GM18868 (cell line): ENCODE measurements around the gene DNAJA4.

ENCODE experiments used
- ATAC-seq: cut with Tn5 transposase; IDR thresholded peaks from one replicate; pipeline ENCODE4 v1.9.1; 2021; ENCODE audit warnings: mild to moderate bottlenecking, moderate library complexity; ENCODE audit not compliant: unreplicated experiment

The DNAJA4 gene

DNA sequence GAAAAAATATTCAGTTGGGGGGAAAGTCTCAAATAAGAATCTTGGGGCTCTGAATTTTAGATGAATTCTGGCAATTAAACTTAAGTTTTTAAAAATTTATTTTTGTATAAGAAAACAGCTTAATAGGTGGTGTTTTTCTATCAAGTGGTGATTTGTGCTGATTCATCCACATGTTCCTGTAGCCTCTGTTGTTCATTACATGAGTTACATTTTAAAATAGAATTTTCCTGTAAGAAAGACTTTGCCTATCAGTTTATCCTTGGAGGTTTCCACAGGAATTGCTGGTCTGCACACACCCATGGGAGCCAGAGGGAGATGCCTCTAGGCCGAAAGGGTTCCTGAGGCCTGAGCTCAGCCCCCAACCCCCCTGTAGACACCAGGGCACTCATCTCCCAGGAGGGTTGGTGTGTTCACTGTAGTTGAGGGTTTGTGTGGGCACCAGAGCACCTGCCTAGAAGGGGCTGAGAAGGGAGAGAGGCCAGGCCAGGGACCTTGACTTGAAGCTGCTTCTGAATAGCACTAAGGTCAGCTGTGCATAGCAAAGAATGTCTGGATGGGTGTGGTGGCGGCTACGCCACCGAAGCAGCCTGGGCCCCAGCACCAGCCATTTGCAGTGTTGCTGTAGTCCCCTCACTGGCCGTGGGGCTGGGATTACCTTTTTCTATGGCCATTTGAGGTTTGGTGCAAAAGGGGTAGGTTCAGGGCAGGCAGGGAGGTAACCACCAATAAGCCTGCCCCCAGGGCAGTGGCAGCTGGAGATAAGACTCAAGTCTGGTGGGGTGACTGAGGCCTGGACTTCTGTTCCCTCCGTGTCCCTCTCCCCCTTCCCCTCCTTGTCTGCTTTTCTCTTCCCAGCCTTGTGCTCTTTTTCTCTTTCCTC is 11.9 kb downstream of the DNAJA4 start:
- ATAC-seq: no peak

DNA sequence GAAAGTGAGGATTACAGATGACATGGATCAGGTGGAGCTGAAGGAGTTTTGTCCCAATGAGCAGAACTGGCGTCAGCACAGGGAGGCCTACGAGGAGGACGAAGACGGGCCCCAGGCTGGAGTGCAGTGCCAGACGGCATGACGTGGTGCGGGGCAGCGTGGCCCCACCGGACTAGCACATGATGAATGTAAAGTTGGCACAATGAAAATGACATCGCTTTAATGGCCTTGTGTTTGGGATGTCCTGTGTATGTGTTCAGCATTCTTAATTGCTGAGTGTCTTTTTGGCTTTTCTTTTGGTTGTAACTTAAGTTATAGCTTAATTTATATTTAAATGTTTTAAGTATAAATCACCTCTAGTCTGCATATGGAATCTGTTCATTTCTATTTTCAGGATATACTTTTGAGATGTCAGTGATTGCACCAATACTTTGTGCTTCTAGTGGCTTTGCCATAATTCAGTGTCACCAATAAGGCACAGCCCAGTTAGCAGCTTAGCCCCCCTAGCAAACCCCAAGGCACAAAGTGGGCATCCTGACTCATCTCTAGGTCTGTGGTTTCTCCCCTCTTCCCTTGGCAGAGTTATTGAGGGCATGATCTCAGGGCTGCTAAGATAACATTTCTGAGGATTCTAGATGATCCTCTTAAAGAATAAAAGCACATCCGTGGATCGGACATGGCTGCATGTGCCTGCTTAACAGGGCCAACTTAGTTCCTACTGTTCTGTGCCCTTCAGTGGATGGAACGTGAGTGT is 16.1 kb downstream of the DNAJA4 start:
- ATAC-seq: no peak

DNA sequence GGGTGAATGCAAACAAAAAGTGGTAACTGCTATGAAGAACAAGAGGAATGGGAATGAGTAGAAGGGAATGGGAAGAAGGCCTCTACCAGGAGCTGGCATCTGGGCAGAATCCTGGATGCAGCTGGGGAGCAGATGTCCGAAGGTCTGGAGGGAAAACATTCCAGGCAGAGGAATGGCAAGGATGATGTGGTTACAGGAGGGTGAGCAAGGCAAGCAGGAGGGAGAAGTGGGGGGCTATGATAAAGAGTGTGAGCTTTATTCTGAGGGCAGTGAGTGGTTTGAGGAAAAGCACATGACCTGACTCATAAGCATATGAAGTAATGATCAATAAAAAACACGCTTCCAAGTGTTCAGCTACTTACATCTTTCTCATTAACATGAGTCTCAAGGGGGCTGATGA is 18.0 kb downstream of the DNAJA4 start:
- no peak for ATAC-seq

DNA sequence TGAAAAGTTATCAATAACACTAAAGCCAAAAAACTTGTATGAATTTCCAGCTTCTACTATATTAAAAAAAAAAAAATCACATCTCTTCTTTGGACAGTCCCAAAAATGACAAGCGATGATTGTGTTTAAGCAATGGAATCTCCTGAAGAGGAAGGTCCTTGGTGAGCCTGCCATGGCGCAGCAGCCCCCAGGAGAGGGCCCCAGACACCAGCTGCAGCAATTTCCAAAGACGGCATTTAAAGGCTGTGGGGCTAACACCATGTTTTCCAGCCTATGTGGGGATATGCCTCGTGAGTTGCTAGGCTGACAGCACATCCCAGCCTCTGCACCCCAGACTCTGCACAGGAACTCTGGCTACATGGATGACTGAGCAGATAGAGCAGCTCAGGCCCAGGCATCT is 20.4 kb downstream of the DNAJA4 start:
- no peak for ATAC-seq

DNA sequence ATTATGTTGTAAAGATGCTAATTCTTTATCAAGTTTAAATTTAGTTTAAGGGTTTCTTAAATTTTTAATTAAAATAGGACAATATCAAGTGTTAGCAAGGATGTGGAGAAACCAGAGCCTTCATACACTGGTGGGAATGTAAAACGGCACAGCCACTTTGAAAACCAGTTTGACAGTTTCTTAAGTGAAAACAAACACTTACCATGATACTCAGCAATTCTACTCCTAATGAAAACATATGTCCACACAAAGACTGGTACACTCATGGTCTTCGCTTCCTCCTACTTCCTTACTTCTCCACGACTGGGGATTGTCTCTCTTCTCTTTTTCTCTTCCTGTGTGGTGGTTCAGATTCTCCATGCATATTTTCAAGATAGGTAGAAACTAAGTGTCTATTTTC is 25.9 kb downstream of the DNAJA4 start:
- ATAC-seq: no peak

DNA sequence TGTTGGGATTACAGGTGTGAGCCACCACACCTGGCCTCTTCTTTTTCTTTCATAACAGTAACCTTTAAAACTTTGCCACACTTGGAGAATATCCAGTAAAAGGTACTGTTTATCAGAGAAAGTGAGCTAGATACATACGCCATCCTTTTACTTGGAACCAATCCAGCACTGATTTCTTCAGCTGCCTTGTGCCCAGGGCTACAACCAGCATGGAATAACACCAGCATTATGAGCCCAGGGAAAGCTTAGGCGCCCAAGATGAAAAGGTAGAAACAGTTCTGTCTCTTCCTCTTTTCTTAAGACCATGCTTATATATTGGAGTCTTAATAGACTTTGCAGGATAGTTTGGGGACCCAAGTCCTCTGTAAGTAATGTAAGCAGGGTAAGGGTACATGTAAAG is 26.7 kb downstream of the DNAJA4 start:
- ATAC-seq: no peak

DNA sequence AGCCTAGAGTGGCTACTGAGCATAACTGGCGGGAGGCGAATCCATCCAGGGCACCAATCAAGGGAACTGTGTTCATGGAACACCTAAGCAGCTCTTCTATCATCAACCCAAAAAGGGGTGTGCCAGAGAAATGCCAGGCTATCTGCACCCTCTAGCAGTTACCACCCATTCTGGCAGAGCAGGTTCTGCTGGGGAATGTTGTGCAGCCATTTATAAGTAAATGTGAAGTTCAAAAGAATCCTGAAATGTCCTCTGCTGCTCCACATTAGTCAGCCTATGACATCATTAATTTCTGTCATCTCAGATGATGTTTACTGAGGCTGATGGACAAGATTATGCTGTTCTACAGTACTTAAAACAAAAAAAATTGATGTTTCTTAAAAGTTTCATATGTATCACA is 27.3 kb downstream of the DNAJA4 start:
- no peak for ATAC-seq

DNA sequence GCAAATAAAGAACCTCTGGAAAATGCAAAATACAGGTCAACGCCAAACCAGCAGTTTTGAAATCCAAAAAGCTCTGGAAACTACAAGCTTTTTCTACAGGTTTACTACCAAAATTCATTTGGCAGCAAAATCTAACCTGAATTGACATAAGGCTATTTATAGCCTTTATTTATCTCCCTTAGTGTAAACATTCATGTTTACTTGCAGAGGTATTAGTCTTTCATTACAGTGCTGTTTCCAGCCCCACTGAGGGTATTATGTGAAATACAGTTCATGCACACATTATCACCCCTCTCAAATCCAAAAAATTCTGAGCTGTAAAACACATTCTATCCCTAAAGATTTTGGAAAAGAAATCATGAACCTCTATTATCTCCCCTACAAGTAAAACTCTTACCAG is 27.9 kb downstream of the DNAJA4 start:
- ATAC-seq: no peak

DNA sequence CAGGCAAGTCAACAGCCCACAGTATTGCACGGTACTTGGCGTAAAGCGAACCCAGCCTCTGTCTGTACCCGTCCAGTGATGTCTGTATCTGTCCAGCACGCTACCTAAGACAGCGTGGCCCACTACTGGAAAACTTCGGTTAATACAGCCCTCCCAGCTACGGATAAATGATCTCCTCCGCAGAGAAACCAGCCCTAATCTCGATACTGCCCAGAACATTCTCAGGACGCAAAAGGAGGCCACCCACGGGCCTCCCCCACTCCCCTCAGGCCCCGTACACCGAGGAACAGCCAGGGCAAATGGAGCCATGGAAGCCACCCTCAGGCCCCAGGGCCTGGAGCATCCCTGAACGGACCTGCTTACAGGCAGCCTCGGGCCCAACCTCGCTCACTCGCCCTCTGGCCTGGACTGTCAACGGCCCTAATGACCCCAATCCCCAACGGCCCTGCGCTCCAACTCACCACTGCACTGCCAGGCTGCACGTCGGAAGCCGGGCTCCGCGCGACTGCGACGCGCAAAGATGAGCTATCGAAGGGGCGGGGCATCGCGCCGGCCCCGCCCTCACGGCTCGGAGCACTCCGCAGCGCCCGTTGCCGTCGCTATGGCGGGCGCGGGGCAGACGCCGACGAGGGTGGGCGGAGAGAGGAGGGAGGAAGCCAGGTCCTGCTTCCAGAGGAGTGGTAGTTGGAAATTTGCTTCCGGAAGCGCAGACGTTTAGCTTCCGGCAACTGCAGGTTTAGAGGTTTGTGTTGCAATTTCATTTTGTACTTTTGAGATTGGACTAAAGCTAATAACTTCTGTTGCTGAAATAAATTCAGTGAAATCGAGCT is 35.0 kb downstream of the DNAJA4 start, which contains the start of gene SKIC8:
SKIC8 (minus strand) TSS at position 509 of the 830 bp plus-strand sequence. CDS start 3,923 bp downstream, outside the sequence.
- peak; percentile 81 for ATAC-seq

DNA sequence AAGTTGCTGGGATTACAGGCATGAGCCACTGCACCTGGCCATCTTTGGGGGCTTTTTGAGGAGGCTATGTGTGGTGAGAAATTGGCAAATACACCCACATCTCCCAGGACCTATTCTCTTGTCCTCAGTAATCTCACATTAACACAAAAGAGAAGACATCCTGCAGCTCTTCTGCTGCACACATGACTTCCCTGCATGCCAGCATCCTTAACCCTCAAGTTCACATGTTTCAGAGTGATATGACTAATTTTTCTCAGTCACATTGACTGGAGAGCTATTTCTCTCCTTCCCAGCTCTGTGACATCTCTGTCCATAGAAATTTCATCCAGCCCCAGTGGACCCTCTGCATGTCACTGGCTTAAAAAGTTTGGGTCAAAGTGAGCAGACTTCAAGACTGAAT is 37.0 kb downstream of the DNAJA4 start:
- ATAC-seq: no peak

DNA sequence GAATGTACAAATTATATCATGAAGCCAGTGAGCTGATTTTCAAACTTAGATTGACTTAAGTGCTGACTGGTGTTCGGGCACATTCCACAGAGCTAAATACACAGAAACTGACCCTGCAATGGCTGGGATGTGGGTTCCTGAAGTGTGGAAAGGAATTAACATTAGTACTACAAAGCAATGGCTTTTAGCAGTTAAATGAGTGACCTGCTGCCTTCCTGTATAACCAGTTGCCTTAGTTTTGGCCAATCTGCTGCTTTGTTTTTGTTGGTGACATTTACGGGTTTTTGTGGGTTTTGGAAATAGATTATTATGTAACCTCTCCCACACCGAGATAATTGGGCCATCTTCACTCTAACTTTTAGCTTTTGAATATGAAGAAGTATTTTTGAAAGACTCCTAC is 37.5 kb downstream of the DNAJA4 start:
- ATAC-seq: no peak

DNA sequence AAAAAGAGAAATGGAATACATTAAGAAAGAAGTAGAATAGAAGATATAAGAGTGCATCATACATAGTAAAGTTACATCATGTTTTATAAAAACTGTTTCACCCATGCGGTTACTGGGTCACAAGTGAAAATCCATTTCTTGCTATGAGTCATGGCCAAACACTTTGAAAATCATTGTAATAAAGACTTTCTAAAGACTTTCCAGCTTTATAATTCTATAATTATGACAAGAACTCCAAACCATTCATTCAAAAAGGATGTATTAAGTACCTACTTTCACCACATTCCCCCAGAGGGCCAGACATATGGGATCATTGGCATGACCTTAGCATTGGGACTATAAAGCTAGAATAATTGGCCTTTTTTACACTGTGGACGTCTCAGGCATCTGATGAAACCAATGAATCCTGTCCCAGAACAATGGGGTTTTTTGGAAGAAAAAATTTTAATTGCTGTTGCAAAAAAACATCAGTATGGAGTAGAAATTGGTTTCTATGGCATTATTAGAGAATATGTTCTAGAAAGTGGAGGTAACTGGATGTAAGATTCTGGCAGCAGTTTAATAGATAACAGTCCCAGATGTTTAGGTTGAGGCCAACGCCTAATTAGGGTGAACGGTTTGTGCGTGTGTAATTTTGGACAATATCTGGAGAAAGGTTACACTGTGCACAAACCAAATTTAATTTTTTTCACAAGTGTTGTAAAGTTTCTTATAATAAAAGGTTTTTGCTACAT is 38.4 kb downstream of the DNAJA4 start:
- ATAC-seq: no peak

DNA sequence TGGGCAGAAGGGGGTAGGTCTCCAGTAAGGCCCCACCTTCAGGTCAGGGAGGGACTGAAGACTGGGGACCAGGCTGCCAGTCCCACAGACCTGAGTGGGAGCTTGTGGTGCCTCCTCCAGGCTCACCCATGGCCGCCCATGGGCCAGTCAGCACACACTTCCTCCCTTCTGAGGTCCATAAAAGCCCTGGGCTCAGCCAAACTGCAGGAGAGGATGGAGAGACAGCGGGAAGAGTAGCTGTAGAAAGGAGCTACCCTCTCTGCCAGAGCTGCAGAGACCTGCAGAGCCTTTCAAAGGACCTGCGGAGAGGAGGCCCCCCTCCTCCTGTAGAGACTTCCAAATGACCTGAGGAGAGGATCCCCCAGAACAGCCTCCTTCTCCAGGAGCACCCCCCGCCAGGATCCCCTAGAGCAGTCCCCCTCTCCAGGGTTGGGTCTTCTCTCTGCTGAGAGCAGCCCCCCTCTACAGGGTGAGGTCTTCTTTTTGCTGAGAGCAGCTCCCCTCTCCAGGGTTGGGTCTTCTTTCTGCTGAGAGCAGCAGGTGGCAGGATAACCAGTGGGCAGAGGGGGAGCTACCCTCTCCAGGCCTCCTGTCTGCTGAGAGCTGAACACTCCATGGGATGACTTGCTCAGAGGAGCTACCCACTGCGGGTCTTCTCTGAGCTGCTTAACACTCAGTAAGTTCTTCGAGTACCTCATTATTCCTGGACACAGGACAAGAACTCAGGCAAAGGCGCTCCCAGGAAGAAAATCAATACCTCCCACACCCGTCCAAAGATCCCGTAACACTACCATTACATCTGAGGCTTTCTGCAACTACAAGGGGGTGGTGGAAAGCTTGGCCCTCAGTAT is 40.1 kb downstream of the DNAJA4 start:
- no peak for ATAC-seq

DNA sequence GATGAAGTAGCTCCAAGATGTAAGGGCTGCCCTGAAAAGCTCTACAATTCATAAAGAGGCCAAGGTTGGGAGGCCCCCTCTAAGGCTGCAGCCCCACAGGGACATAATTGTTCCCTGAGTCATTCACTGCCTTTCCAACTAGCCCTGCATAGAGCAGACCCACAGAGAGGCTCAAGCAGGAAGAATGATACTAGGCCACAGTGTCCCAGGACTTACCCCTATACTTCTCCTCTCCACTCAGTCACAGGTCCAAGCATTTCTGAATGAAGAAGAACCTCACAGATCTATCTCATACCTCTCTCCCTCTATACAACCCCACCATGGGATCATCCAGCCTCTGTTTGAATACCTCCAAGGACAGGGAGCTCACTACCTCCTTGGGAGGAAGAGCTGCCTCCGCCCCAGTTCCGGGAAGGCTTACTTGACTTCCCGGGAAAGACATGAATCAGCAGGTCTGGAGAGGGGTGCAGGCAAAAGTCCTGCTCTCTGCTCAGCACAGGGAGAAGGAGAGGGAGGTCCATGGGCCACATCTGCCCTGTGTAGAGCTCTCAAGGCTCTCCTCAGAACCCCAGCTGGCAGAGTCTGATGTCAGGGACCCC is 41.9 kb downstream of the DNAJA4 start:
- no peak for ATAC-seq

DNA sequence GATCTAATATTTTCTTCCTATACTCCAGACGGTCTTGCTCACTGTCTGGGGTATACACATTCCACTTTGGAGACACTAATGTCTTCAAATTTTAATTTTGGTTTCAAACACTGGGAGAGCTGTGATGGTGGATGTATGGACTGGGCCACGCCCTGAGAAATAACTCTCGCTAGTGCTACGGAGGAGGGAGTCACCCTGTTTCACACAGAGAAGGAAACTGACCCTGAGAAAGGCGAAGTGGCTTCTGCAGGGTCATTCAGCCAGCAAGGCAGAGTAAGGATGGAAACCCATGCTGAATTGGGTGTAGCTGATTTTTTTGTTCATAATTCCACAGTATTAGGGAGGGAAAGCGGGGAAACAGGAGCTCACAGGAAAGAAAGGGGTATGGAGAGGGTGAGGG is 43.6 kb downstream of the DNAJA4 start:
- ATAC-seq: no peak

DNA sequence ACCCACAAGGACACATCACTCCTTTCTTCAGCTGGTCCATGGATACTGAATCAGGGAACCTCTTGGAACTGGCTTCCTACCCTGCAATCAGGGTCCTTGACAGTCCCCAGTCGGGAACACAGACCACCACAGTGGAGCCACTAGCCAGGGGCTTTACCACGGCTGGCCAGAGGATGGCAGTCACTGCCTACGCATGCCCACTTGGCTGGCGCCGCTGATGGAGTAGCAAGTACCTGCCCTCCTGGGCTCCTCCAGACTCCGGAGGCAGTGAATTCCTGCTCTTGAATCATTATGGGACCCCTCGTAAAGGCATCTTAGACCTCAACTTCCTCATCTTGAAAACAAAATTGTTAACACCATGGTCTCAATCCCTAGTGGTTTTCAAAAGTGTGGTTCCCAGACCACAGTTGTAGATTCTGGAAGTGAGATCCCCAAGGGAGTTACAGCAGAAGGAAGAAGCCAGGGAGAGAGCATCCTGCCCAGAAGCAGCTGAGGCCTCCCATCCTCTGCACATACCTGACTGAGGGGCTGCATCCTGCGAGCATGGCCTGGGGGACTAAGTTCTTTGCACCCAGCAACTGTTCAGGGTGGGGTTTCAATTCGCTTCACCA is 44.2 kb downstream of the DNAJA4 start:
- ATAC-seq: peak; percentile 56

DNA sequence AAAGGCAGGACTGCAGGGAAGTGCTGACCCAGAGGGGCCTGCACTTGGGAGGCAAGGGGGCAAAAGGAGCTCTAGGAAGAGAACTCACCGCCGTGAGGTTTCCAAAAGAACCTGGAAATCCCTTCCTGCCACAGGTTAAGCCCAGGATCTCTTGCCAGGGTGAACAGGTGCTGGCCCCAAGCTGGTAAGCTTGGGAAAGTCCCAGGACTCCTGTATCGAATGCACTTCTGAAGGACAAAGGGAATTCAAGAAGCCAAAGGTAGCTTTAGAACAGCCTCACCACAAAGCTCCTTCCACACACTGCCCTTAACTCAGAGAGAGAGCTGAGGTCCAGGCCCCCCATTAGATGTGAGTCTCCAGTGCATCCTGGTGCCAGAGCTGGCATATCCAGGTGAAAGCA is 46.9 kb downstream of the DNAJA4 start:
- no peak for ATAC-seq

DNA sequence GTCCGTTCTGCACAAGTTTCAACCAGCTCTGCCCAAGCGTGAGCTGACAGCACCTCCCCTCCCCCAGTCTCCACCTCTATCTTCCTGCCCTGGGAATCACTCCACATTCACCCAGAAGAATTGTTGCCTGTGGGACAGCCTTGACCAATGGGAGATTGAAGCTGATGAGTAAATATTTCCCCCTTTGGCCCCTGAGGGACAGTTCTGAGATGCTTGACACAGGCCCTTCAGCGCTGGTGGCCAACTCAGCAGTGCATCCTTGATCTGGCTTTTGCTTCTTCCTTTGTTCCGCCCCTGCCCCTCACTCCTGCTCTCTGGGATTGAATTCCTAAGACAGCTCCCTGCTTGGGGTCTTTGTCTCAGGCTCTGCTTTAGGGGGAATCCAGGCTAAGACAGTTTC is 48.2 kb downstream of the DNAJA4 start:
- no peak for ATAC-seq

DNA sequence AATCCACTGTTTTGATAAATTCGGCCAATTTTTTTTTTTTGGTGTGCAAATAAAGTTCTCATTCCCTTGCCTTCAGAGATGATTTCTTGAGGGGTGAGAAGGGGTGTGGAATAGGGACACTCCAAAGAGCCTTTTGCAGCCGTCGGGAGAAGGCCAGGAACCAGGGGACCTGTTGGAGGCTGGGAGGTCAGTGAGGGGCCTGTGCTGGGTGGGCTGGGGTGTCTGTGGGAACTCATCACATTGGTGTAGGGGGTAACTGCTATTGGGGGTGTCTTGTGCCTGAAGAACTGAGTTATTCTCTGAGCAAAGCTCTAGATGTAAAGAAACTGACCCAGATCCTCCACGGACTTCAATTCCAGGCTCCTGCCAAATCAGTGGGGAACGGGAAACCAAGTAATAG is 48.6 kb downstream of the DNAJA4 start:
- no peak for ATAC-seq
